ENCODE results near the gene TTL.

TTL gene

DNA sequence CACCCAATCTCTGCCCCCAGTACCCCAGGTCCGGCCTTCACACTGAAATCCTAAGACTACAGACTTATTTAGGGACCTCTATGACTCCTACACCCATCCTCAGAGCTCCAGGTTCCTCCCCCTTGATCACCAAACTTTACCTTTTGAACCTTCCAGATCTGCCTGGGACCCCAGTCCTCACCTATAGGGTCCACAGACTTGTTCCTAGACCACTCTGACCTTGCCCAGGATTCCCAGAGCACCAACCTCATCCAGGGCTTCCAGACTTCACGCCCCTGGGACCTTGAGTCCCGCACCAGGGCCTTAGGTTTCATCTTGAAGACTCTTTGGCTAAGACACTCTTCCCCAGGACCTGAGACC lies 102.9 kb downstream of the TTL start:
- DNase-seq = no peak

DNA sequence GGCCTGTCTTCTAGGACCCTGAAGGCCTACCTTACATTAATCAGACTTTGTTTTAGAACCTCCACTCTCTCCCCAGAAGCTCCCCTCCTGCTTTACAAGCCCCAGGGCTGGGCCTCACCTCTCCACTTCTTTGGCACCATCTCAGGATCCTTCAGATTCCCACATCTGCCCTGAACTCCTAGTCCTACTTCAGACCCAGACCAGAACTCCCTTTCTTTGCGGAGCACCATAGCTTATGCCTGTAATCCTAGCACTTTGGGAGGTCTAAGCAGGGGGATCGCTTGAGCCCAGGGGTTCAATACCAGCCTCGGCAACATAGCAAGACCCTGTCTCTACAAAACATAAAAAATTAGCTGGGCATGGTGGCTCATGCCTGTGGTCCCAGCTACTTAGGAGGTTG lies 103.4 kb downstream of the TTL start:
- DNase-seq = no peak

DNA sequence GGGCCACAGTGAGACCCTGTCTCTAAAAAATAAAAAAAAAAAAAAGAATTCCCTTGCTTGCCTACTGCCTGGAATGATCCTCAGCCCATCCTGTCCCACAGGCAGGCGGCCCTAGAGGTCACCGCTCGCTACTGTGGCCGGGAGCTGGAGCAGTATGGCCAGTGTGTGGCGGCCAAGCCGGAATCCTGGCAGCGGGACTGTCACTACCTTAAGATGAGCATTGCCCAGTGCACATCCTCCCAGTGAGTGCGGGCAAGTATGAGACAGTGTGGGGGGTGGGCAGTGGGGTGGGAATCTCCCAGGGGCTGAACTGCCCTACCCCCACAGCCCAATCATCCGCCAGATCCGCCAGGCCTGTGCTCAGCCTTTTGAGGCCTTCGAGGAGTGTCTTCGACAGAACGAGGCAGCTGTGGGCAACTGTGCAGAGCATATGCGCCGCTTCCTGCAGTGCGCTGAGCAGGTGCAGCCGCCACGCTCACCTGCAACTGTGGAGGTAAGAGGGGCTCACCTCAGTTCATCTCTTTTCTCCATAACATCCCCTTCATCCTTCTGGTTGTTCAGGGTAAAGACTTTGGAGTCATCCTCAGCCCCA lies 104.0 kb downstream of the TTL start:
- no peak for DNase-seq

DNA sequence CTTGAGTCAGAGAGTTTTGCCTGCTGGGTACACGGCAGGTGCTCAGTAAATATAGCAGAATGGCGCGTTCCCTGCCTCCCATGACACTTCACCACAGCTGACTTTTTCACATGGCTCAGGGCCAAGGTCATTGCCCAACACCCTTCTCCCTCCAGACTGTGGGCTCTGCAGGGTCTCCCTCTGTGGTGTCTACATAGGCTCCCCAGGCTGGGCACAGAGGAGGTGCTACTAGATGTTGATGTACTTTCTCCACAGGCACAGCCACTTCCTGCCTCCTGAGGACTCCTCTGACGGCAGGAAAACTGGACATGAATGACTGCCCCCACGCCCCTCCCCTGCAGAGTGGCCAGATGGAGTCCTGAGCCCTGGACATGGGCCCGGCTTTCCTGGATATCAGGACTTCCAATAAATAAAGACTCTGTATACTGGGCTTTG lies 106.7 kb downstream of the TTL start:
- no peak for DNase-seq
